ENCODE measurements around the gene GDF9. TPM values are rescaled to one million over a fixed set of nuclear protein-coding genes. Genes with fewer than 3 reads are reported as not detected.

Gene GDF9
- total and polyA plus RNA-seq, 4 donors, result 0.69 to 2.0 (median 1.0) TPM

- DNase-seq (ENCODE audit: low read depth in 4 of 6, low spot score in 6 of 6), result no peak
- Histone ChIP-seq H3K36me3 (ENCODE audit: control insufficient read depth, insufficient read depth, low read length) (peaks cover 23% of the 10 kb centered on the region), H3K27me3 (ENCODE audit: control insufficient read depth, insufficient read depth, low read length) (no peaks in the 10 kb centered on the region), H3K27ac (ENCODE audit: low read depth, low read length) (no peak overlapping the region), H3K4me1 (ENCODE audit: control insufficient read depth, insufficient read depth, low read length) (no peaks in the 10 kb centered on the region), H3K4me3 (ENCODE audit: low read depth, low read length) (no peak overlapping the region), H3K9me3 (ENCODE audit: control insufficient read depth, insufficient read depth, low read length) (no peaks in the 10 kb centered on the region)
- 90% methylated on average over 2 of the region's 4 CpGs for WGBS (ENCODE audit: insufficient coverage)
These were observed 29.5 kb upstream of the GDF9 start for GRCh38 chr5:132895719-132896305.

- Histone ChIP-seq H3K4me3 (ENCODE audit: low read depth, low read length) (no peak overlapping the region), H3K36me3 (ENCODE audit: control insufficient read depth, insufficient read depth, low read length) (peaks cover 18% of the 10 kb centered on the region), H3K27me3 (ENCODE audit: control insufficient read depth, insufficient read depth, low read length) (no peaks in the 10 kb centered on the region), H3K27ac (ENCODE audit: low read depth, low read length) (no peak overlapping the region), H3K9me3 (ENCODE audit: control insufficient read depth, insufficient read depth, low read length) (no peaks in the 10 kb centered on the region), H3K4me1 (ENCODE audit: control insufficient read depth, insufficient read depth, low read length) (no peaks in the 10 kb centered on the region)
- 100% methylated on average over 2 of the region's 4 CpGs for WGBS (ENCODE audit: insufficient coverage)
- no peak for DNase-seq (ENCODE audit: low read depth in 4 of 6, low spot score in 6 of 6)
These were observed 24.5 kb upstream of the GDF9 start for GRCh38 chr5:132890817-132891216.

GRCh38 chr5:132889501-132889900, 23.2 kb upstream of the GDF9 start:
- Histone ChIP-seq H3K27me3 (ENCODE audit: control insufficient read depth, insufficient read depth, low read length) (no peaks in the 10 kb centered on the region), H3K4me3 (ENCODE audit: low read depth, low read length) (no peak overlapping the region), H3K4me1 (ENCODE audit: control insufficient read depth, insufficient read depth, low read length) (no peaks in the 10 kb centered on the region), H3K36me3 (ENCODE audit: control insufficient read depth, insufficient read depth, low read length) (peaks cover 21% of the 10 kb centered on the region), H3K9me3 (ENCODE audit: control insufficient read depth, insufficient read depth, low read length) (no peaks in the 10 kb centered on the region), H3K27ac (ENCODE audit: low read depth, low read length) (no peak overlapping the region)
- DNase-seq (ENCODE audit: low read depth in 4 of 6, low spot score in 6 of 6), result no peak

- peaks cover 28% of the 10 kb centered on the region for H3K36me3 ChIP-seq (ENCODE audit: control insufficient read depth, insufficient read depth, low read length)
- no peak for DNase-seq (ENCODE audit: low read depth in 4 of 6, low spot score in 6 of 6)
- no CpG with 5 or more reads among the region's 1 CpG for WGBS (ENCODE audit: insufficient coverage)
- H3K4me3 ChIP-seq (ENCODE audit: low read depth, low read length), result no peak overlapping the region
- H3K27ac ChIP-seq (ENCODE audit: low read depth, low read length), result no peak overlapping the region
- no peaks in the 10 kb centered on the region for H3K4me1 ChIP-seq (ENCODE audit: control insufficient read depth, insufficient read depth, low read length)
- no peaks in the 10 kb centered on the region for H3K9me3 ChIP-seq (ENCODE audit: control insufficient read depth, insufficient read depth, low read length)
- H3K27me3 ChIP-seq (ENCODE audit: control insufficient read depth, insufficient read depth, low read length), result no peaks in the 10 kb centered on the region
These were observed 21.0 kb upstream of the GDF9 start for GRCh38 chr5:132887283-132887682.

GRCh38 chr5:132886064-132886823, 20.0 kb upstream of the GDF9 start:
- Histone ChIP-seq H3K36me3 (ENCODE audit: control insufficient read depth, insufficient read depth, low read length) (peaks cover 34% of the 10 kb centered on the region), H3K4me3 (ENCODE audit: low read depth, low read length) (no peak overlapping the region), H3K27me3 (ENCODE audit: control insufficient read depth, insufficient read depth, low read length) (no peaks in the 10 kb centered on the region), H3K9me3 (ENCODE audit: control insufficient read depth, insufficient read depth, low read length) (no peaks in the 10 kb centered on the region), H3K4me1 (ENCODE audit: control insufficient read depth, insufficient read depth, low read length) (no peaks in the 10 kb centered on the region), H3K27ac (ENCODE audit: low read depth, low read length) (no peak overlapping the region)
- no peak for DNase-seq (ENCODE audit: low read depth in 4 of 6, low spot score in 6 of 6)
- WGBS (ENCODE audit: insufficient coverage), result 98% methylated on average over 6 of the region's 11 CpGs

- no peak overlapping the region for H3K27ac ChIP-seq (ENCODE audit: low read depth, low read length)
- H3K27me3 ChIP-seq (ENCODE audit: control insufficient read depth, insufficient read depth, low read length), result no peaks in the 10 kb centered on the region
- no peak overlapping the region for H3K4me3 ChIP-seq (ENCODE audit: low read depth, low read length)
- no peak for DNase-seq (ENCODE audit: low read depth in 4 of 6, low spot score in 6 of 6)
- no CpG with 5 or more reads among the region's 2 CpGs for whole genome bisulfite sequencing (ENCODE audit: insufficient coverage)
- H3K9me3 ChIP-seq (ENCODE audit: control insufficient read depth, insufficient read depth, low read length), result no peaks in the 10 kb centered on the region
- no peaks in the 10 kb centered on the region for H3K4me1 ChIP-seq (ENCODE audit: control insufficient read depth, insufficient read depth, low read length)
- peaks cover 31% of the 10 kb centered on the region for H3K36me3 ChIP-seq (ENCODE audit: control insufficient read depth, insufficient read depth, low read length)
These were observed 18.3 kb upstream of the GDF9 start for GRCh38 chr5:132884548-132884947.

GRCh38 chr5:132883261-132883834, 17.1 kb upstream of the GDF9 start:
- 0% methylated on average over 1 of the region's 2 CpGs for WGBS (ENCODE audit: insufficient coverage)
- no peaks in the 10 kb centered on the region for H3K9me3 ChIP-seq (ENCODE audit: control insufficient read depth, insufficient read depth, low read length)
- no peak overlapping the region for H3K4me3 ChIP-seq (ENCODE audit: low read depth, low read length)
- DNase-seq (ENCODE audit: low read depth in 4 of 6, low spot score in 6 of 6), result peak in 4 of 6 donors; percentile 38 to 86 (median 62)
- no peaks in the 10 kb centered on the region for H3K4me1 ChIP-seq (ENCODE audit: control insufficient read depth, insufficient read depth, low read length)
- peaks cover 29% of the 10 kb centered on the region for H3K36me3 ChIP-seq (ENCODE audit: control insufficient read depth, insufficient read depth, low read length)
- no peak overlapping the region for H3K27ac ChIP-seq (ENCODE audit: low read depth, low read length)
- H3K27me3 ChIP-seq (ENCODE audit: control insufficient read depth, insufficient read depth, low read length), result no peaks in the 10 kb centered on the region

GRCh38 chr5:132877938-132878337, 11.7 kb upstream of the GDF9 start:
- H3K36me3 ChIP-seq (ENCODE audit: control insufficient read depth, insufficient read depth, low read length), result peaks cover 12% of the 10 kb centered on the region
- no CpG with 5 or more reads among the region's 3 CpGs for WGBS (ENCODE audit: insufficient coverage)
- no peaks in the 10 kb centered on the region for H3K27me3 ChIP-seq (ENCODE audit: control insufficient read depth, insufficient read depth, low read length)
- no peak overlapping the region for H3K4me3 ChIP-seq (ENCODE audit: low read depth, low read length)
- H3K27ac ChIP-seq (ENCODE audit: low read depth, low read length), result no peak overlapping the region
- peak in 3 of 6 donors; percentile 7 to 67 (median 57) for DNase-seq (ENCODE audit: low read depth in 4 of 6, low spot score in 6 of 6)
- H3K9me3 ChIP-seq (ENCODE audit: control insufficient read depth, insufficient read depth, low read length), result no peaks in the 10 kb centered on the region
- H3K4me1 ChIP-seq (ENCODE audit: control insufficient read depth, insufficient read depth, low read length), result peaks cover 4% of the 10 kb centered on the region

GRCh38 chr5:132877466-132877865, 11.2 kb upstream of the GDF9 start:
- H3K36me3 ChIP-seq (ENCODE audit: control insufficient read depth, insufficient read depth, low read length), result peaks cover 9% of the 10 kb centered on the region
- no peaks in the 10 kb centered on the region for H3K27me3 ChIP-seq (ENCODE audit: control insufficient read depth, insufficient read depth, low read length)
- DNase-seq (ENCODE audit: low read depth in 4 of 6, low spot score in 6 of 6), result peak in 1 of 6 donors; percentile 16
- no peak overlapping the region for H3K27ac ChIP-seq (ENCODE audit: low read depth, low read length)
- H3K4me1 ChIP-seq (ENCODE audit: control insufficient read depth, insufficient read depth, low read length), result peaks cover 4% of the 10 kb centered on the region
- H3K4me3 ChIP-seq (ENCODE audit: low read depth, low read length), result no peak overlapping the region
- no CpG with 5 or more reads among the region's 2 CpGs for WGBS (ENCODE audit: insufficient coverage)
- no peaks in the 10 kb centered on the region for H3K9me3 ChIP-seq (ENCODE audit: control insufficient read depth, insufficient read depth, low read length)

Data from spinal cord (tissue), 10 donors.